PC-9 (cell line): Measurements from ENCODE around the gene NEK9.

ENCODE experiments used
- EZH2 ChIP-seq: fragments of 200-600 bp; sonication (generic); IDR thresholded peaks from 2 replicates; pipeline ENCODE4 v1.8.0; 2017; ENCODE audit warnings: antibody characterized with exemption, low read depth
- TF ChIP-seq, protein P1 (sequence below): fragments of 200-600 bp; sonication (generic); conservative IDR thresholded peaks from 2 replicates; pipeline ENCODE4 v1.6.1; 2017; ENCODE audit warnings: mixed run types, antibody characterized with exemption, mild to moderate bottlenecking, moderate library complexity

DNA sequence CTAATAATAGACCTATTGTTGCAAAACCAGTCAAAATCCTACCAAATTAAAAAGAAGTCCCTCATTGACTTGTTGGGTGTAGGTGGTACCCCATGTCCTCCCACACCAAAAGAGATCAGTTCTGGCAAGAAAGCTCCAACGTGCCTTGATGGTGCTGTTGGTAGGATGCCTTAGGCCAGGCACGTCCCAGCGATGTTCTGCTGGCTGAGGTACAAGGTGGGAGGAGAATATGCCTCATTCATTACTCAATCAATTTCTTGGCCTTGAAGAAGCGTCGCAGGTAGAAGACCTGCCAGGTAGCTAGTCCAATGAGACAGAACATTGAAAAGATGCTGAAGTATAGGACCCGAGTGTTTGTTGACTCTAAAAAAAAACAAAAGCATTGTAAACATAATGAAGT lies 7.8 kb upstream of the NEK9 start:
- TF ChIP-seq, protein P1, sequence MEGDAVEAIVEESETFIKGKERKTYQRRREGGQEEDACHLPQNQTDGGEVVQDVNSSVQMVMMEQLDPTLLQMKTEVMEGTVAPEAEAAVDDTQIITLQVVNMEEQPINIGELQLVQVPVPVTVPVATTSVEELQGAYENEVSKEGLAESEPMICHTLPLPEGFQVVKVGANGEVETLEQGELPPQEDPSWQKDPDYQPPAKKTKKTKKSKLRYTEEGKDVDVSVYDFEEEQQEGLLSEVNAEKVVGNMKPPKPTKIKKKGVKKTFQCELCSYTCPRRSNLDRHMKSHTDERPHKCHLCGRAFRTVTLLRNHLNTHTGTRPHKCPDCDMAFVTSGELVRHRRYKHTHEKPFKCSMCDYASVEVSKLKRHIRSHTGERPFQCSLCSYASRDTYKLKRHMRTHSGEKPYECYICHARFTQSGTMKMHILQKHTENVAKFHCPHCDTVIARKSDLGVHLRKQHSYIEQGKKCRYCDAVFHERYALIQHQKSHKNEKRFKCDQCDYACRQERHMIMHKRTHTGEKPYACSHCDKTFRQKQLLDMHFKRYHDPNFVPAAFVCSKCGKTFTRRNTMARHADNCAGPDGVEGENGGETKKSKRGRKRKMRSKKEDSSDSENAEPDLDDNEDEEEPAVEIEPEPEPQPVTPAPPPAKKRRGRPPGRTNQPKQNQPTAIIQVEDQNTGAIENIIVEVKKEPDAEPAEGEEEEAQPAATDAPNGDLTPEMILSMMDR = no peak
- TF ChIP-seq EZH2 = no peak
